Measurements from ENCODE around the gene WDFY4.

DNA sequence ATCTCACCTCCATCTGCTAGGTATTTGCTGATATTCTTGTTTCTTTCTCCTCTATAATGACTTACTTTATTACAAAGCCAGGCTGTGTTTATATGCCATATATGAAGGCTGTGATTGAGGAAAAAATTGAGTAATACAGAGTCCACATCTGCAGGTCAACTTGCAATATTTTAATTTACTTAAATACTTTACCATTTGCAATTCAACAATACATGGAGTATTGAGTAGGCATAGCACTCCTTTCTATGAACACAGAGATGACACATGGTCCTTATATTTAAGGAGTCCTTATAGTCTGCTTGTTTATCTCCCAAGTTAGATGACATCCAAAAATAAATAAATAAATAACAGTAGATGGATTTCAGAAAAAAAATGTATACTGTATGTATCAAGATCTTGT is 158.5 kb downstream of the WDFY4 start:
- TF ChIP-seq, protein P1, sequence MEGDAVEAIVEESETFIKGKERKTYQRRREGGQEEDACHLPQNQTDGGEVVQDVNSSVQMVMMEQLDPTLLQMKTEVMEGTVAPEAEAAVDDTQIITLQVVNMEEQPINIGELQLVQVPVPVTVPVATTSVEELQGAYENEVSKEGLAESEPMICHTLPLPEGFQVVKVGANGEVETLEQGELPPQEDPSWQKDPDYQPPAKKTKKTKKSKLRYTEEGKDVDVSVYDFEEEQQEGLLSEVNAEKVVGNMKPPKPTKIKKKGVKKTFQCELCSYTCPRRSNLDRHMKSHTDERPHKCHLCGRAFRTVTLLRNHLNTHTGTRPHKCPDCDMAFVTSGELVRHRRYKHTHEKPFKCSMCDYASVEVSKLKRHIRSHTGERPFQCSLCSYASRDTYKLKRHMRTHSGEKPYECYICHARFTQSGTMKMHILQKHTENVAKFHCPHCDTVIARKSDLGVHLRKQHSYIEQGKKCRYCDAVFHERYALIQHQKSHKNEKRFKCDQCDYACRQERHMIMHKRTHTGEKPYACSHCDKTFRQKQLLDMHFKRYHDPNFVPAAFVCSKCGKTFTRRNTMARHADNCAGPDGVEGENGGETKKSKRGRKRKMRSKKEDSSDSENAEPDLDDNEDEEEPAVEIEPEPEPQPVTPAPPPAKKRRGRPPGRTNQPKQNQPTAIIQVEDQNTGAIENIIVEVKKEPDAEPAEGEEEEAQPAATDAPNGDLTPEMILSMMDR (IDR thresholded peaks at IDR 0.05) = no peak
- TF ChIP-seq POLR2A (IDR thresholded peaks at IDR 0.05) (no peak), EP300 (IDR thresholded peaks at IDR 0.05) (no peak), POLR2AphosphoS5 (IDR thresholded peaks at IDR 0.05) (no peak)
